GM12891 (cell line): ENCODE measurements around the gene DGKI.

Experiments
- PAX5 ChIP-seq: IDR thresholded peaks from 2 replicates; pipeline ENCODE4 v1.6.1; 2011; ENCODE audit warnings: low read length, moderate library complexity, mild to moderate bottlenecking; ENCODE audit not compliant: insufficient read depth, severe bottlenecking
- POLR2A ChIP-seq: IDR thresholded peaks from 2 replicates; pipeline ENCODE4 v1.6.1; 2011; ENCODE audit warnings: low read depth, low read length, control low read depth
- POLR2AphosphoS5 ChIP-seq: IDR thresholded peaks from 2 replicates; pipeline ENCODE4 v1.6.1; 2011; ENCODE audit warnings: low read depth, low read length, control low read depth
- POU2F2 ChIP-seq: IDR thresholded peaks from 2 replicates; pipeline ENCODE4 v1.6.1; 2011; ENCODE audit warnings: low read depth, mild to moderate bottlenecking, control low read depth, low read length, moderate library complexity
- SPI1 ChIP-seq: IDR thresholded peaks from 2 replicates; pipeline ENCODE4 v1.6.1; 2011; ENCODE audit warnings: low read depth, low read length, control low read depth
- TAF1 ChIP-seq: IDR thresholded peaks from 2 replicates; pipeline ENCODE4 v1.6.1; 2011; ENCODE audit warnings: low read depth, low read length, control low read depth

DNA sequence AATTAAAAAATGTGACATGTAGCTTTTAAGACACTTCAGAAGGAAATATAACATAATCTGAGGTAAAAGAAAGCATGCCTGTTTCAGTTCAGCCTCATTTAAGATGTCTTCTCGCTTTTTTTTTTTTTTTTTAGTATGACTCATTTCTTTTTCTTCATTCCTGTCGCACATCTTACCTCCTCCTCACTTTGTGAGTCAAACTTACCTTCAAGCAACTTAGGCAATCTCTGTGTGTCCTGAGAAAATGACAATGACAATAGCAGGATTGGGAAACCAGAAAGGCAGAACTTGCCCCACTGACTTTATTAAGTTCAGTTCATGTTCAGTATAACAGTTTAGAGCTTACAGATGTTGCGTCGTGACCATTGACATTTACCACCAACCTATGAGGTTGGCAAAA is 511.0 kb downstream of the DGKI start:
- TF ChIP-seq POLR2A (no peak), POLR2AphosphoS5 (no peak), TAF1 (no peak), SPI1 (no peak), PAX5 (no peak), POU2F2 (no peak)
